Stimulated activated CD4-positive, alpha-beta T cell treated with anti-CD3 and anti-CD28 coated beads, Interleukin-2, amount 100 ng/mL, for 24 hours (primary cell): ENCODE measurements around the gene WASHC1.
"Not testable (repeated sequence)": the region's sequence is repeated elsewhere in the genome, so short reads cannot be mapped to it uniquely, and the experiment has no call there.

Experiments
- DNase-seq, 2 donors: peaks; one replicate each; pipeline ENCODE4 v3.0.0-alpha.2; 2020

WASHC1 gene, protein sequence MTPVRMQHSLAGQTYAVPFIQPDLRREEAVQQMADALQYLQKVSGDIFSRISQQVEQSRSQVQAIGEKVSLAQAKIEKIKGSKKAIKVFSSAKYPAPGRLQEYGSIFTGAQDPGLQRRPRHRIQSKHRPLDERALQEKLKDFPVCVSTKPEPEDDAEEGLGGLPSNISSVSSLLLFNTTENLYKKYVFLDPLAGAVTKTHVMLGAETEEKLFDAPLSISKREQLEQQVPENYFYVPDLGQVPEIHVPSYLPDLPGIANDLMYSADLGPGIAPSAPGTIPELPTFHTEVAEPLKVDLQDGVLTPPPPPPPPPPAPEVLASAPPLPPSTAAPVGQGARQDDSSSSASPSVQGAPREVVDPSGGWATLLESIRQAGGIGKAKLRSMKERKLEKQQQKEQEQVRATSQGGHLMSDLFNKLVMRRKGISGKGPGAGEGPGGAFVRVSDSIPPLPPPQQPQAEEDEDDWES

DNA sequence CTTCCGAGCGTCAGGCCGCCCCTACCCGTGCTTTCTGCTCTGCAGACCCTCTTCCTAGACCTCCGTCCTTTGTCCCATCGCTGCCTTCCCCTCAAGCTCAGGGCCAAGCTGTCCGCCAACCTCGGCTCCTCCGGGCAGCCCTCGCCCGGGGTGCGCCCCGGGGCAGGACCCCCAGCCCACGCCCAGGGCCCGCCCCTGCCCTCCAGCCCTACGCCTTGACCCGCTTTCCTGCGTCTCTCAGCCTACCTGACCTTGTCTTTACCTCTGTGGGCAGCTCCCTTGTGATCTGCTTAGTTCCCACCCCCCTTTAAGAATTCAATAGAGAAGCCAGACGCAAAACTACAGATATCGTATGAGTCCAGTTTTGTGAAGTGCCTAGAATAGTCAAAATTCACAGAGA lies at the start of gene WASHC1:
TSS of gene WASHC1 (minus strand) at position 101 of the 400 bp plus-strand sequence. CDS start 4,457 bp downstream, outside the sequence.
- DNase-seq: not testable (repeated sequence)

DNA sequence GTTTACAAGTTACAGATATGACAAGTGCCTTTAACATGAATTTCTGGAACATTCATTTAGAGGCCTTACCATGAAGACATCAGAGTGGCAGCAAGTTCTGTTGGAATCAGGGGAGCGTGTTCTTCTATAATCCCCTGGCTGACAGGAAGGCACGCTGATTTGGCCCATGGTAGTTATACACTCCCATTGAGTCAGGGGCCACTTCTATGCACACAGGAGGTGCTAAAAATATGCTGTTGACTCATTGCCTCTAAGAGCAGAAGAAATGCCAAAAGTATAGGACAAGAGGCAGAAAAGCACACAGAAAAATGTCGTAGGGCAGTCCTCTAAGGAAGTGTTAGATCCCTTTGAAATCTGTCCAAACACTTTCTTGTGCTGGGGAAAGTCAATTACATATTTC lies 49.1 kb upstream of the WASHC1 start:
- DNase-seq: not testable (repeated sequence)

DNA sequence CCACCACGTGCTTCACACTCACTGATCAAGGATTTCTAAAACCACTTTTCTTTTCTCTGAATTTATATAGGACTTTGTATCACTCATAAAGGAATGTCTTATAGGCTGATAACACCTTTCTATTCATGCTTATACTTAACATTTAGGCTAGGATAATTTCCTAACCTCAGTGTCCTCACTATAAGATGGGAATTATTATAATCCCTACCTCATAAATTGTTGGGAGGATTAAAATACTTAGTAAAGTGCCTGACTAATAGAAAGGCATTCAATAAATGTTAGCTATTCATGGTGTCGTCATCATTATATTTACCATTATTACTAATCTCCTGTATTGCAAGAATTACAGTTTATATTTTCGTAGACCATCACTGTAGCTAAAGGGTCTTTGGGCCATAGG lies 47.1 kb upstream of the WASHC1 start:
- not testable (repeated sequence) for DNase-seq

DNA sequence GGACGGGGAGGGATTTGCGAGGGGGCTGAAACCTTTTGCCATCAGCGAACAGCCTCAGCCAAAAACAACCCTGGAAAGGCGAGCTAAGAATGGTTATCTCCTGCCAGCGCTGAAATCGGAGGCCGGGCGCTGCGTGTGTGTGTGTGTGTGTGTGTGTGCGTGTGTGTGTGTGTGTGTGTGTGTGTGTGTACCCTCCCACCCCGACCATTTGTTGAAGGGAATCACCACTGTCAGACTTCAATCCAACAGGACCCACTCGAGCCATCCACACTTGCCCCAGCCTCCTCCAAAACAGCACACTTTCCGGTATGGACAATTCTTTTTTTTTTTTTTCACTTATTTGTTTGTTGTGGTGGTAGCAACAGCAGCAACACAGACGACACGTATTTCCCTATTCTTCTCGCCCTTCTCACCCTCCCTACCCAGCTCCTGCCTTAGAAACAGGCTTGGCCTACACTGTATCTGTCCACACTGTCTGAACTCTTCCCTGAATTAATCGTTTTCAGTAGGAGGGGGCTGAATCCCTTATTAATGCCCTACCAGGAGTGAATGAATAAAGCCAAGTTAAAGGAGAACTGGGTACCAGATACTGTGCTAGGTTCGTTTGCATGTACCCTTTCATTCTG lies 44.8 kb upstream of the WASHC1 start:
- DNase-seq: not testable (repeated sequence)

DNA sequence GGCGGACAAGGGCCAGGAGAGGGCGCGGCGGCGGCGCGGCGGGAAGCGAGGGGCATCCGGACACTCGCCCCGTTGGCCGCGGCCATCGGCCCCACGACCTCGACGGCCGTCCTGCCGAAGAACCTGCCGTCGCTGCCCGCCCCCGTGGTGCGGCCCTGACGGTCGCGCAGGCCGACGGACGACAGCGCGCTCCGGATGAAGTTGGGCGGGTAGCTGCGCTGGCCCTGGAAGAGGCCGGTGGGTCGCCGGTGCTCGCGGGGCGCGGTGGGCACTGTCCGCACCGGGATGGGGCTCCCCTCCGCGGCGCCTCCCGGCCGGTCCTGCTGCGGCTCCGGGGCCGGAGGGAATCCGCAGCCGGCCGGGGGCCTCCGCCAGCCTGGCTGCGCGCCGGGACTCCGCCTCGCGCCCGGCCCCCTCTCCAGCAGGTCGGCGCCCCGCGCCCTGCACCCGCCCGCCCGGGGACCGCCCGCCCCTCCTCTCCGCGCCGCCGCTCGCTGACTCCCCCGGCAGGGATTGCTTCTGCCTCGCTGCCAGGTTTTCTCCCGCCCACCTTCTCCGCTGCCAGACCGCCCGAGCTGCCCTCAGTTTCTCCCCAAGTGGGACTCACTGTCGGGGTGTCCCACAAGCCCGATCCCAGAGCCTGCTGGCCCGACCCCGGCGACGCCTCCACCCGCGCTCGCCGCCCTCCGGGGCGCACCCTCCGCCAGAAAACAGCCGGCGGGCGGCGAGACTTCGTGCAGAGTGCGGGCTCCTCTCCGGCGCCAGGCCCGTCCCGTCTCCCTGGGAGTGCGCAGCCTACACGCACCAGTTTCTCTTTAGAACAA lies 44.0 kb upstream of the WASHC1 start:
- peak; percentile 17 to 19 for DNase-seq

DNA sequence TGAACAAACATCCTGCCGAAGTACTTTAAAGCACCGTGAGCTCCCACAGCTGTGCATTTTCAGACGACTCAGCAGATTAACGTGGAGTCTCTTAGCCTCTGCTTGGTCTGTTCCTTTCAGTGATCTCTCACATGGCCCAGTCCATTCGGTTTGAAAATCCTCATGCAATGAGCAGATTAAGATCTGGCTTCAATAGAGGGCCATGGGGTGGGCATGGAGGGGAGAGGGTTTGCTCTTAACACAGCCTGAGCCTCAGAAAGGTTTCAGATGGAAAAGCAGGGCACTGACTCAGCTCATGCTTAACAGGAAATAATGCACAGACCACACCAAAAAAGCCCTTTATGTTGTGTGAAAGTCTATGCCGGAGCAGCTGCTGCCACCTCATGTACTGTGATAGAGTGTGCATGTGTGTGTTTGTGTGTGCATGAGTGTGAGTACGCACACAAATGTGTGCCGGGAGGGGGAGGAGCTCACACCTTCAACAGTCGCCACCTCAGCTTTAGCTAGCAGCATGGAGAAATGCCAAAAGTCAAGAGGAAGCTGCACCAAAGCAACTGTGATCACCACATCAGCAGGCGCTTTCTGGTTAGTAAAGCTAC lies 33.9 kb upstream of the WASHC1 start:
- DNase-seq: peak; percentile 9 to 27

DNA sequence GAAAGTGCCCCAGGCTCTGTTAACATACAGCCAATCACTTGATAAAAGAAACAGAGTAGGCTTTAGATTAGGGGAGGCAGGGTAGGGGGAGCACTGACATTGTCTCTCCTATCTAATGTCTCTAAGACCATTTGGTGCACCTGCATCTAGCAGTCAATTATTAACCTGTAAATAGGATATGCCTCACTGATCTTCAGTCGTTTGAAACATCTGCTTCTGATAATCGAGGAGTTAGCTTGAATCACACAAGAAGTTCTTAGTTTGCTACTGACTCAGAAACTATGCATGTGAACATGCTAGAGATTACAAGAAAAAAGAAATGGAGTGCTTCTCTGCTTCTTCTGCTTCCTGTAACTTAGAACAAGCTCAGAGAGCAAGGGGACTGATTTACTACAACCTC lies 23.4 kb upstream of the WASHC1 start:
- DNase-seq: not testable (repeated sequence)

DNA sequence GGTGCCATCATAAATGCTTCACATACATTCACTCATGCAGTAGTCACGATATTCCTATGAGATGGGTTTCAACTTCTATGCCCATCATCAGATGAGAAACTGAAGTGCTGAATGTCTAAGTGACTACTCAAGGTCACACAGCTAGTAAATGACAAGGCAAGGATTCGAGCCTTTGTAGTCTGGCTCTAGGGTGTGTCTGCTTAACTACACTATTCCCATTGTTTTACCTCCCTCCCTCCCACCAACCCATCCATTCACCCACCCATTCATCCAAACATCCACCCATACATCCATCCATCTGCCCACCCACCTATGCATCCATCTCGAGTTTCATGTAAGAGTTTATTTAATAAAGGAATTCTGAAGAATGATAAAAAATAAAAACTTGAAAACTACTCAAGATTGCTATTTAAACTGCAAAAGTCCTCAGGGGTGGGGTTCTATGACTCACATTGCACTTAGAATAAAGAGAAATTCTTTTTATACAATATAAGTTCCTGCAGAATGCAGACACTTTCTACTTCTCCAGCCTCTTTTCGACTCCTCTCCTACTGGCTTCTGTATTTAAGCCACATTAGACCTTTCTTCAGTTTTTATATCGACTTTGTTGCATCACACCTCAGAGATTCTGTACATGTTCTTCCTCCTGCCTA lies 19.1 kb upstream of the WASHC1 start:
- not testable (repeated sequence) for DNase-seq

DNA sequence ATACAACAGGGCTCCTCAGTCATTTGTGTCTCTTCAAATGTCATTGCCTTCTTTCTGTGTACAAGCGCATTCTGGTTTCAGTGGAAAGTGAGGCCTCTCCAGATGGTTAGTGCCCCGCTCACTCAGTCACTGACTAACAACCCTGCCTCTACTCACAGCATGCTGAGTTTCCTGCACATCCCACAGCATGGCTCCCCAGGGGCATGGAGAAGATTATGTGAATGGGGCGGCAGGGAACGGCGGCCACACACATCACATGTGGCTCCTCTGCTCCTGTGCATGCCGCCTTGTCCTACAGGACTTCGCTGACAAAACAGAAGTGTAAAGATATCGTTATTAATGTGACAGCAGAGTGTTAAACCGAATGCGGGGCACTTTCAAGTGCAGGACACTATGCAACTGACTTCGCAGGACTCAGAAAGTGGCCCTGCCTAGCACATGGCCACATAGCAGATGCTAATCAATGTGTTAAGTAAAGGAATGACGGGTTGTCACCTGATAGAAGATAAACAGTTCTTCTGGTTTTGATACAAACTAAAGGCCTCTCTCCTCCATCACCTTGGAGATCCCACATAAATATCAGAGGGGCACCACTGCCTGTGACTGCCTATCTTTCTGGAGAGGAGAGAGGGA lies 17.5 kb upstream of the WASHC1 start:
- DNase-seq: not testable (repeated sequence)

DNA sequence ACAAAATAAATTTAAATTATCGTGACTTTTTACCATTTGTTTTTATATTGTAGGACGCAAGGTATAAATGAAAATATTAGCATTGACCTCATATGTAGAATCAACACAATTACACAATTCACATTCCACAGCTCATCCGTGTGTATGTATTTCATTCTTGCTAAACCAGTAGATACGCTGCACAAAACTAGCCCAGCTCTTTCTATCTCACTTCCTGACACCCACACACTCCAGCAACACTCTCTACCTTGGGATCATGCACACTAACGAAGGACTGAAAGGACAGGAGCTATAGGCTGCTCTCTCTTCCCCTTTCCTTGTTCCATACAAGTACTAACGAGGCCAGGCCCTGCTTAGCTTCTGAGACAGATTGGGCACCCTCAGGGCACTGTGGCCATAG lies 16.9 kb upstream of the WASHC1 start:
- DNase-seq: not testable (repeated sequence)

DNA sequence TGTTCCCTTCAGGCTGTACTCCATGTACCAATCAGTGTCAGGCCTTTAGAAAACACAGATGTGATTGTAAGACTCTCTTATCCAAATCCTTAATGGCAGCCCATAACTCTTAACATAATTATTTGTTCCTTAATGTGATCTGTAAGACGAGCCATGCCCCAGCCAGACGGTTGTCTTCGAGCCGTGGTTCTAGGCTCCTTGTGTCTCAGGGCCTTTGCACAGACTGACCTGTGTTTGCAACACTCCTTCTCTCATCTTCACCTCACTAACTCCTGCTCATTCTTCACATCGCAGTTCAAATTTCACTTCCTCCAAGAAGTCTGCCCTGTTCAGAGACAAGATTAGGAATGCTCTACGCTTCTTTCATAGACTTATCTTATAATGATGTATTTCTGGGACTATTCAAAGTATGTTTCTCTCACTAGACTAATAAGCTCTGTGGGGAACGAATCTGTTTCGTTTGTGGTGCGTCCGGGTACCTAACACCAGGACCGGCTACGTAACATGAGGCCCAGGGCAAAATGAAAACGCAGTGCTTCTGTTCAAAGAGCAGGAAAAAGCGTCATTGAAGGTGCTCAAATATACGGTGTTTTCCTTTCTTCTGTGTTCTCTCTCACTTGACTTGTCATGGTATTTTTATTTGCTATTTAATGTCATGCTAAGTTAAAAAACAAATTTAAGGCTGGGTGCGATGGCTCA lies 16.1 kb upstream of the WASHC1 start:
- not testable (repeated sequence) for DNase-seq

DNA sequence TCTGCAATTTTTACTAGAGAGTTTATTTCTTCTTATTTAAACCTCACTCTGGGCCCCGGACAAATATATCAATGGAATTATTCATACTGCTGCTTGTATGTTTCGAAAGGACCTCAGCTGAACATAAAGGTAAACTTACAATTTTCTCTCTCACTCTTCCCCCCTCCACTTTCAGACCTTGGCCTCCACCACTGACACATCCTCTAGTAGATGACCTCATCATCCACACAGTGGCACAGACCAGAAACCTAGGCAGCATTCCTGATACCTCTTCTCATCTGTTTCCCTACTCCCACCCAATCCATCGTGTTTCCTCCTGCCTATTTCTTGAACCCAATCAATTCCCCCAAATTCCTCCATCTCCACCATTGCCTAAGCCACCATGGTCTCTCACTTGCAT lies 15.2 kb upstream of the WASHC1 start:
- not testable (repeated sequence) for DNase-seq

DNA sequence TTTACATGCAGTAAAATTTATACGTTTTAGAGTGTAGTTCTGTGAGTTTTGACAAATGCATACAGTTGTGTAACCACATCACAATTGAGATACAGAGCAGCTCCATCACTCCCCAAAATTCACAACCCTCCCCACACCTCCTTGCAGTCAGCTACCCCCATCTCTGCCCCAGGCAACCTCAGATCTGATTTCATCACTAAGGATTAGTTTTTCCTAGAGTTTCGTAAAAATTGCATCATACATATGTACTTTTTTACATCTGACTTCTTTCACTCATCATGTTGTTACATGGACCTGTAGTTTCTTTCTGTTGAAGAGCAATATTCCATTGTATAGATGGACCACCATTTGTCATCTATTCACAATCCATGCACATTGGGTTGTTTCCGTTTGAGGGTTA lies 14.4 kb upstream of the WASHC1 start:
- not testable (repeated sequence) for DNase-seq

DNA sequence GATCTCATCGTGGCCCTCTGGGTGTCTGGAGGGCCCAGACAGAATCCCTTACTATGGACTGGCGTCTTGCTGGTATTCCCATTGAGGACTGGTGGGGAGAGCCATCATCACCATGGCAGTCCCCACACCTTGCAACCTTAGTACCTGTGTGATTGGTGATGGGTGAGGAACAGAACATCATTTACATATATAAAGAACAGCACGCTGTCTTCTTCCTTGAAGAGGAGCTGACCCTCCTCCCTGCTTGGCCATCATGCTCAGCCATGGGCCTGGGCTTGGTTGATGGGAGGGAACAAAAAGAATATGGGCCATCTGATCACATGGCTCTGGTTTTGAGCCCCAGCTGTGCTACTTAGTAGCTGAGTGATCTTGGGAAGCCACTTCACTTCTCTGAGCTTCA lies 13.9 kb upstream of the WASHC1 start:
- not testable (repeated sequence) for DNase-seq

DNA sequence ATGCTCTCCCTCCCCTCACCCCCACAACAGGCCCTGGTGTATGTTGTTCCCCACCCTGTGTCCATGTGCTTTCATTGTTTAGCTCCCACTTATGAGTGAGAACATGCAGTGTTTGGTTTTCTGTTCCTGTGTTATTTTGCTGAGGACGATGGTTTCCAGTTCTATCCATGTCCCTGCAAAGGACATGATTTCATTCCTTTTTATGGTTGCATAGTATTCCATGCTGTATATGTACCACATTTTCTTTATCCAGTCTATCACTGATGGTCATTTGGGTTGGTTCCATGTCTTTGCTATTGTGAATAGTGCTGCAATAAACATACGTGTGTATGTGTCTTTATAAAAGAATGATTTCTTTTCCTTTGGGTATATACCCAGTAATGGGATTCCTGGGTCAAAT lies 12.6 kb upstream of the WASHC1 start:
- DNase-seq: not testable (repeated sequence)

DNA sequence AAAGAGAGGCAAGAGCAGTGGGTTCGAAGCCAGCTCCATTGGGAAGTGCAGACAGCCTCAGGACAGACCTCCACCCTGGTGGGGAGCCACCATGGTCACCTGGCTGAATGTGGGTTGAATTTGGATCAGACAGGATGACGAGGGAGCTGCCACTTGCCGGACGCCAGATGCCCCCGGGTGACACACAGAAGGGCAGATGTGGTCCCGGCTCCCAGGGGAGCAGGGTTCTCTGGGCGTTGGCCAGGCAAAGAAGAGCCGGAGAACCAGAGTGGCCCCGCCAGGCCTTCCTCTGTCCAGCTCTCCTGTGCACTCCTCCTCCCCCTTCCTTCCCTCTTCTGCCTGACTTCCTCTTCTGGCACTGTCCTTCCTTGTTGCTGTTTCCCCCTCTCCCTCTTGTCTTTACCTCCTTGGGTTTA lies 12.0 kb upstream of the WASHC1 start:
- DNase-seq: not testable (repeated sequence)

DNA sequence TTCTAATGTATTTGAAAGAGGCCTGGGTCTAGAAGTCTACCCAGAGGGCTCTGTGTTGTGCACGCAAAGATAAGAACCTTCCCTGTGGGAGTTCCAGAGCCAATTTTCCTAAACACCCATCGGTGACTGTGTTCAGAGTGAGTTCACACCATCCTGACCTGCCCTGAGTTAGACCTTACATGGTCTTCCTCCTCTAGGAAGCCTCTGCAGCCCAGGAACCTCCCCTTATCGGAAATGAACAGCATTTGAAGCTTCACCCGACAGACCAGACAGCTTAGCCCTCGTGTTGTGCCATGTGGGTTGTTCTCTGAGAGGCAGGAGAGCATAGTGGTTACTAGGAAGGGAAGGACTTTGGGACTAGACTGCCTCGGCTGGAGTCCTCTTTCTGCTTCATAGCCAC lies 3.1 kb upstream of the WASHC1 start:
- not testable (repeated sequence) for DNase-seq

DNA sequence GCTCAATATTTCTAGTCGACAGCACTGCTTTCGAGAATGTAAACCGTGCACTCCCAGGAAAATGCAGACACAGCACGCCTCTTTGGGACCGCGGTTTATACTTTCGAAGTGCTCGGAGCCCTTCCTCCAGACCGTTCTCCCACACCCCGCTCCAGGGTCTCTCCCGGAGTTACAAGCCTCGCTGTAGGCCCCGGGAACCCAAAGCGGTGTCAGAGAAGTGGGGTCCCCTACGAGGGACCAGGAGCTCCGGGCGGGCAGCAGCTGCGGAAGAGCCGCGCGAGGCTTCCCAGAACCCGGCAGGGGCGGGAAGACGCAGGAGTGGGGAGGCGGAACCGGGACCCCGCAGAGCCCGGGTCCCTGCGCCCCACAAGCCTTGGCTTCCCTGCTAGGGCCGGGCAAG lies 481 bp downstream of the WASHC1 start:
- DNase-seq: not testable (repeated sequence)

DNA sequence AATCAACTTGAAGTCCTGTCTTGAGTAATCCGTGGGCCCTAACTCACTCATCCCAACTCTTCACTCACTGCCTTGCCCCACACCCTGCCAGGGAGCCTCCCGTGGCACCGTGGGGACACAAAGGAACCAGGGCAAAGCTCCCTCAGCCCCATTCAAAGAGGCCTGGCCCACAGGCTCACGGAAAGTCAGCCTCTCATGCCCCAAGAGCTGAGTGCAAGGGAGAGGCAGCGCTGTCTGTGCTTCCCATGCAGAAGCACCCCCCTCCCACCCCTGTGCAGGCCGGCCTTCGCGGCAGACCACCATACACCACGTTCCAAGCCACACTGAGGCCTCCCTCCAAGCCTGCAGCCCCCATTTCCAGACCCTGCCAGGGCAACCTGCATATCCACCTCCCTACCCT lies 7.6 kb downstream of the WASHC1 start:
- DNase-seq: not testable (repeated sequence)

DNA sequence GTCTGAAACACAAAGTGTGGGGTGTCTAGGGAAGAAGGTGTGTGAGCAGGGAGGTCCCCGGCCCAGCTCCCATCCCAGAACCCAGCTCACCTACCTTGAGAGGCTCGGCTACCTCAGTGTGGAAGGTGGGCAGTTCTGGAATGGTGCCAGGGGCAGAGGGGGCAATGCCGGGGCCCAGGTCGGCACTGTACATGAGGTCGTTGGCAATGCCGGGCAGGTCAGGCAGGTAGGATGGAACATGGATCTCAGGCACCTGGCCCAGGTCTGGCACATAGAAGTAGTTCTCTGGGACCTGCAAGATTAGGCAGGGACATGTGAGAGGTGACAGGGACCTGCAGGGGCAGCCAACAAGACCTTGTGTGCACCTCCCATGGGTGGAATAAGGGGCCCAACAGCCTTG lies 12.4 kb downstream of the WASHC1 start:
- DNase-seq: not testable (repeated sequence)
